ENCODE data around the gene LRRTM4.

The LRRTM4 gene

GRCh38 chr2:77387324-77387723 is 134.9 kb downstream of the LRRTM4 start:
- no peak for ATAC-seq
- TF ChIP-seq ESRRG (CRISPR knock-in tag; IDR thresholded peaks at IDR 0.05) (no peak), ZFP30 (CRISPR knock-in tag; IDR thresholded peaks at IDR 0.05) (no peak), SNAI2 (CRISPR knock-in tag; IDR thresholded peaks at IDR 0.05) (no peak), CSDC2 (CRISPR knock-in tag; IDR thresholded peaks at IDR 0.05) (no peak), POU6F1 (CRISPR knock-in tag; IDR thresholded peaks at IDR 0.05; ENCODE audit: borderline replicate concordance, low read depth) (no peak), RARB (CRISPR knock-in tag; IDR thresholded peaks at IDR 0.05) (no peak), TOX (CRISPR knock-in tag; IDR thresholded peaks at IDR 0.05; ENCODE audit: borderline replicate concordance) (no peak), ZNF70 (CRISPR knock-in tag; IDR thresholded peaks at IDR 0.05) (no peak), TCF4 (CRISPR knock-in tag; IDR thresholded peaks at IDR 0.05; ENCODE audit: borderline replicate concordance) (no peak), ZC3H10 (CRISPR knock-in tag; IDR thresholded peaks at IDR 0.05) (no peak), ZNF565 (CRISPR knock-in tag; conservative IDR thresholded peaks at IDR 0.05; ENCODE audit: low read depth) (no peak), CREB5 (CRISPR knock-in tag; IDR thresholded peaks at IDR 0.05; ENCODE audit: low read depth) (no peak), PPARA (CRISPR knock-in tag; IDR thresholded peaks at IDR 0.05; ENCODE audit: borderline replicate concordance) (no peak), OSR1 (CRISPR knock-in tag; IDR thresholded peaks at IDR 0.05) (no peak), ARNTL (CRISPR knock-in tag; IDR thresholded peaks at IDR 0.05; ENCODE audit: borderline replicate concordance, low read depth) (no peak), GLIS3 (CRISPR knock-in tag; IDR thresholded peaks at IDR 0.05) (no peak), ZNF8 (CRISPR knock-in tag; IDR thresholded peaks at IDR 0.05) (no peak)
- TF ChIP-seq, protein P1, sequence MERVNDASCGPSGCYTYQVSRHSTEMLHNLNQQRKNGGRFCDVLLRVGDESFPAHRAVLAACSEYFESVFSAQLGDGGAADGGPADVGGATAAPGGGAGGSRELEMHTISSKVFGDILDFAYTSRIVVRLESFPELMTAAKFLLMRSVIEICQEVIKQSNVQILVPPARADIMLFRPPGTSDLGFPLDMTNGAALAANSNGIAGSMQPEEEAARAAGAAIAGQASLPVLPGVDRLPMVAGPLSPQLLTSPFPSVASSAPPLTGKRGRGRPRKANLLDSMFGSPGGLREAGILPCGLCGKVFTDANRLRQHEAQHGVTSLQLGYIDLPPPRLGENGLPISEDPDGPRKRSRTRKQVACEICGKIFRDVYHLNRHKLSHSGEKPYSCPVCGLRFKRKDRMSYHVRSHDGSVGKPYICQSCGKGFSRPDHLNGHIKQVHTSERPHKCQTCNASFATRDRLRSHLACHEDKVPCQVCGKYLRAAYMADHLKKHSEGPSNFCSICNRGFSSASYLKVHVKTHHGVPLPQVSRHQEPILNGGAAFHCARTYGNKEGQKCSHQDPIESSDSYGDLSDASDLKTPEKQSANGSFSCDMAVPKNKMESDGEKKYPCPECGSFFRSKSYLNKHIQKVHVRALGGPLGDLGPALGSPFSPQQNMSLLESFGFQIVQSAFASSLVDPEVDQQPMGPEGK (CRISPR knock-in tag; IDR thresholded peaks at IDR 0.05; ENCODE audit: borderline replicate concordance) = no peak
- TF ChIP-seq, protein P2, sequence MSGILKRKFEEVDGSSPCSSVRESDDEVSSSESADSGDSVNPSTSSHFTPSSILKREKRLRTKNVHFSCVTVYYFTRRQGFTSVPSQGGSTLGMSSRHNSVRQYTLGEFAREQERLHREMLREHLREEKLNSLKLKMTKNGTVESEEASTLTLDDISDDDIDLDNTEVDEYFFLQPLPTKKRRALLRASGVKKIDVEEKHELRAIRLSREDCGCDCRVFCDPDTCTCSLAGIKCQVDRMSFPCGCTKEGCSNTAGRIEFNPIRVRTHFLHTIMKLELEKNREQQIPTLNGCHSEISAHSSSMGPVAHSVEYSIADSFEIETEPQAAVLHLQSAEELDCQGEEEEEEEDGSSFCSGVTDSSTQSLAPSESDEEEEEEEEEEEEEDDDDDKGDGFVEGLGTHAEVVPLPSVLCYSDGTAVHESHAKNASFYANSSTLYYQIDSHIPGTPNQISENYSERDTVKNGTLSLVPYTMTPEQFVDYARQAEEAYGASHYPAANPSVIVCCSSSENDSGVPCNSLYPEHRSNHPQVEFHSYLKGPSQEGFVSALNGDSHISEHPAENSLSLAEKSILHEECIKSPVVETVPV (CRISPR knock-in tag; IDR thresholded peaks at IDR 0.05) = no peak

GRCh38 chr2:77372636-77373035 is 149.5 kb downstream of the LRRTM4 start:
- TF ChIP-seq ZNF565 (CRISPR knock-in tag; conservative IDR thresholded peaks at IDR 0.05; ENCODE audit: low read depth) (no peak), ARNTL (CRISPR knock-in tag; IDR thresholded peaks at IDR 0.05; ENCODE audit: borderline replicate concordance, low read depth) (no peak), RARB (CRISPR knock-in tag; IDR thresholded peaks at IDR 0.05) (no peak), ISL1 (CRISPR knock-in tag; IDR thresholded peaks at IDR 0.05) (no peak)
- TF ChIP-seq, protein P1 (CRISPR knock-in tag; IDR thresholded peaks at IDR 0.05; ENCODE audit: borderline replicate concordance) = no peak
- ATAC-seq = no peak

GRCh38 chr2:77370511-77370910 is 151.7 kb downstream of the LRRTM4 start:
- TF ChIP-seq ZFP30 (CRISPR knock-in tag; IDR thresholded peaks at IDR 0.05) = no peak
- TF ChIP-seq ARNTL (CRISPR knock-in tag; IDR thresholded peaks at IDR 0.05; ENCODE audit: borderline replicate concordance, low read depth) = no peak
- no peak for TF ChIP-seq PPARA (CRISPR knock-in tag; IDR thresholded peaks at IDR 0.05; ENCODE audit: borderline replicate concordance)
- TF ChIP-seq ZNF8 (CRISPR knock-in tag; IDR thresholded peaks at IDR 0.05) = no peak
- TF ChIP-seq ZNF565 (CRISPR knock-in tag; conservative IDR thresholded peaks at IDR 0.05; ENCODE audit: low read depth) = no peak
- no peak for ATAC-seq

- no peak for ATAC-seq
- TF ChIP-seq ZC3H10 (CRISPR knock-in tag; IDR thresholded peaks at IDR 0.05) (no peak), PPARA (CRISPR knock-in tag; IDR thresholded peaks at IDR 0.05; ENCODE audit: borderline replicate concordance) (no peak), ZNF70 (CRISPR knock-in tag; IDR thresholded peaks at IDR 0.05) (no peak), ZFP3 (CRISPR knock-in tag; IDR thresholded peaks at IDR 0.05) (no peak)
Measured at GRCh38 chr2:77363277-77363676, 158.9 kb downstream of the LRRTM4 start.
